ENCODE results near the gene B4GALT1.
"Not testable (repeated sequence)": the region's sequence is repeated elsewhere in the genome, so short reads cannot be mapped to it uniquely, and the experiment has no call there.

B4GALT1 gene

GRCh38 chr9:33107762-33108161 lies 59.4 kb downstream of the B4GALT1 start:
- no peak for DNase-seq
- H3K27ac Mint-ChIP-seq, result no peak overlapping the region
- H3K27me3 Mint-ChIP-seq, result peaks cover 12% of the 10 kb centered on the region
- H3K9me3 Mint-ChIP-seq, result no peaks in the 10 kb centered on the region
- peaks cover 6% of the 10 kb centered on the region for H3K36me3 Mint-ChIP-seq
- CTCF ChIA-PET, result no interaction called here
- H3K4me3 Mint-ChIP-seq, result no peak overlapping the region
- no peaks in the 10 kb centered on the region for H3K4me1 Mint-ChIP-seq

GRCh38 chr9:33106827-33107621 lies 60.1 kb downstream of the B4GALT1 start:
- no peaks in the 10 kb centered on the region for H3K4me1 Mint-ChIP-seq
- no peak for DNase-seq
- no peaks in the 10 kb centered on the region for H3K9me3 Mint-ChIP-seq
- H3K4me3 Mint-ChIP-seq, result no peak overlapping the region
- H3K27ac Mint-ChIP-seq, result no peak overlapping the region
- H3K36me3 Mint-ChIP-seq, result peaks cover 2% of the 10 kb centered on the region
- CTCF ChIA-PET, result no interaction called here
- peaks cover 12% of the 10 kb centered on the region for H3K27me3 Mint-ChIP-seq

GRCh38 chr9:33106372-33106771 lies 60.8 kb downstream of the B4GALT1 start:
- H3K4me1 Mint-ChIP-seq, result no peaks in the 10 kb centered on the region
- no peak overlapping the region for H3K27ac Mint-ChIP-seq
- DNase-seq, result no peak
- no peaks in the 10 kb centered on the region for H3K9me3 Mint-ChIP-seq
- CTCF ChIA-PET, result no interaction called here
- no peaks in the 10 kb centered on the region for H3K36me3 Mint-ChIP-seq
- H3K4me3 Mint-ChIP-seq, result no peak overlapping the region
- peaks cover 12% of the 10 kb centered on the region for H3K27me3 Mint-ChIP-seq

GRCh38 chr9:33105959-33106358 lies 61.2 kb downstream of the B4GALT1 start:
- CTCF ChIA-PET, result no interaction called here
- no peak for DNase-seq
- no peaks in the 10 kb centered on the region for H3K9me3 Mint-ChIP-seq

GRCh38 chr9:33105504-33105903 lies 61.6 kb downstream of the B4GALT1 start:
- Mint-ChIP-seq H3K27ac (no peak overlapping the region), H3K27me3 (peaks cover 12% of the 10 kb centered on the region), H3K4me1 (no peaks in the 10 kb centered on the region), H3K36me3 (no peaks in the 10 kb centered on the region), H3K9me3 (no peaks in the 10 kb centered on the region), H3K4me3 (no peak overlapping the region)
- CTCF ChIA-PET, result no interaction called here
- no peak for DNase-seq

More at GRCh38 chr9:33105959-33106358, 61.2 kb downstream of the B4GALT1 start:
- no peak overlapping the region for H3K4me3 Mint-ChIP-seq
- no peaks in the 10 kb centered on the region for H3K36me3 Mint-ChIP-seq
- no peak overlapping the region for H3K27ac Mint-ChIP-seq
- H3K4me1 Mint-ChIP-seq, result no peaks in the 10 kb centered on the region
- peaks cover 12% of the 10 kb centered on the region for H3K27me3 Mint-ChIP-seq

GRCh38 chr9:33104401-33104800 lies 62.7 kb downstream of the B4GALT1 start:
- CTCF ChIA-PET, result no interaction called here
- H3K4me3 Mint-ChIP-seq, result no peak overlapping the region
- no peak for DNase-seq
- H3K27me3 Mint-ChIP-seq, result peaks cover 12% of the 10 kb centered on the region
- no peaks in the 10 kb centered on the region for H3K4me1 Mint-ChIP-seq
- no peak overlapping the region for H3K27ac Mint-ChIP-seq
- H3K9me3 Mint-ChIP-seq, result no peaks in the 10 kb centered on the region
- no peaks in the 10 kb centered on the region for H3K36me3 Mint-ChIP-seq

GRCh38 chr9:33103501-33104281 lies 63.4 kb downstream of the B4GALT1 start:
- Mint-ChIP-seq H3K4me1 (no peaks in the 10 kb centered on the region), H3K27me3 (peaks cover 12% of the 10 kb centered on the region), H3K27ac (no peak overlapping the region), H3K4me3 (no peak overlapping the region), H3K36me3 (no peaks in the 10 kb centered on the region), H3K9me3 (no peaks in the 10 kb centered on the region)
- no peak for DNase-seq
- CTCF ChIA-PET, result no interaction called here

- CTCF ChIA-PET, result no interaction called here
- H3K4me1 Mint-ChIP-seq, result no peaks in the 10 kb centered on the region
- no peak overlapping the region for H3K4me3 Mint-ChIP-seq
- no peak overlapping the region for H3K27ac Mint-ChIP-seq
- H3K9me3 Mint-ChIP-seq, result no peaks in the 10 kb centered on the region
- H3K27me3 Mint-ChIP-seq, result peaks cover 12% of the 10 kb centered on the region
- H3K36me3 Mint-ChIP-seq, result no peaks in the 10 kb centered on the region
- DNase-seq, result no peak
Observed at GRCh38 chr9:33102551-33103210, 64.5 kb downstream of the B4GALT1 start.

GRCh38 chr9:33101104-33101951 lies 65.8 kb downstream of the B4GALT1 start:
- H3K27me3 Mint-ChIP-seq, result peaks cover 6% of the 10 kb centered on the region
- CTCF ChIA-PET, result no interaction called here
- no peak overlapping the region for H3K4me3 Mint-ChIP-seq
- H3K9me3 Mint-ChIP-seq, result no peaks in the 10 kb centered on the region
- H3K36me3 Mint-ChIP-seq, result no peaks in the 10 kb centered on the region
- no peak for DNase-seq
- H3K4me1 Mint-ChIP-seq, result no peaks in the 10 kb centered on the region
- H3K27ac Mint-ChIP-seq, result no peak overlapping the region

- DNase-seq, result no peak
- no peak overlapping the region for H3K4me3 Mint-ChIP-seq
- H3K9me3 Mint-ChIP-seq, result no peaks in the 10 kb centered on the region
- CTCF ChIA-PET, result no interaction called here
- no peaks in the 10 kb centered on the region for H3K36me3 Mint-ChIP-seq
- no peak overlapping the region for H3K27ac Mint-ChIP-seq
- peaks cover 3% of the 10 kb centered on the region for H3K27me3 Mint-ChIP-seq
- no peaks in the 10 kb centered on the region for H3K4me1 Mint-ChIP-seq
Observed at GRCh38 chr9:33099754-33100153, 67.4 kb downstream of the B4GALT1 start.

GRCh38 chr9:33097192-33097591 lies 69.9 kb downstream of the B4GALT1 start:
- CTCF ChIA-PET, result no interaction called here
- Mint-ChIP-seq H3K4me3 (no peak overlapping the region), H3K9me3 (no peaks in the 10 kb centered on the region), H3K4me1 (peaks cover 7% of the 10 kb centered on the region), H3K27ac (no peak overlapping the region), H3K27me3 (peaks cover 2% of the 10 kb centered on the region), H3K36me3 (no peaks in the 10 kb centered on the region)
- DNase-seq, result no peak

GRCh38 chr9:33092634-33093033 lies 74.5 kb downstream of the B4GALT1 start:
- no peaks in the 10 kb centered on the region for H3K36me3 Mint-ChIP-seq
- peaks cover 18% of the 10 kb centered on the region for H3K27me3 Mint-ChIP-seq
- H3K4me1 Mint-ChIP-seq, result peaks cover 7% of the 10 kb centered on the region
- CTCF ChIA-PET, result no interaction called here
- no peak overlapping the region for H3K4me3 Mint-ChIP-seq
- H3K27ac Mint-ChIP-seq, result no peak overlapping the region
- no peak for DNase-seq
- peaks cover 1% of the 10 kb centered on the region for H3K9me3 Mint-ChIP-seq

GRCh38 chr9:33085672-33086071 lies 81.5 kb downstream of the B4GALT1 start:
- H3K4me3 Mint-ChIP-seq, H3K36me3 Mint-ChIP-seq, CTCF ChIA-PET, H3K9me3 Mint-ChIP-seq, H3K27ac Mint-ChIP-seq, DNase-seq: not testable (repeated sequence)
- Mint-ChIP-seq H3K4me1 (peaks cover 16% of the 10 kb centered on the region), H3K27me3 (peaks cover 26% of the 10 kb centered on the region)
